SJSA1 (cell line): ENCODE results near the gene CTSW. TPM values are rescaled to one million over a fixed set of nuclear protein-coding genes. Genes with fewer than 3 reads are reported as not detected.

Source experiments
- DNase-seq, 2 experiments: peaks; one replicate each; pipeline ENCODE4 v3.0.0-alpha.2; 2015 to 2020; ENCODE audit warnings: low spot score in 2 of 2, low read depth in 1 of 2
- H3K27ac ChIP-seq: fragments of 250-450 bp; sonication (Bioruptor Pico); 2 replicates; pipeline ENCODE4 v1.5.1; 2020; ENCODE audit warnings: mild to moderate bottlenecking, moderate library complexity
- H3K27me3 ChIP-seq: fragments of 250-450 bp; sonication (Bioruptor Pico); replicated peaks from 2 replicates; pipeline ENCODE4 v1.5.1; 2020; ENCODE audit warnings: mild to moderate bottlenecking, moderate library complexity
- H3K36me3 ChIP-seq: fragments of 250-450 bp; sonication (Bioruptor Pico); 2 replicates; pipeline ENCODE4 v1.5.1; 2020; ENCODE audit warnings: mild to moderate bottlenecking
- H3K4me1 ChIP-seq: fragments of 250-450 bp; sonication (Bioruptor Pico); replicated peaks from 2 replicates; pipeline ENCODE4 v1.6.1; 2021; ENCODE audit warnings: mild to moderate bottlenecking
- H3K4me3 ChIP-seq: fragments of 250-450 bp; sonication (Bioruptor Pico); 2 replicates; pipeline ENCODE4 v1.5.1; 2020; ENCODE audit warnings: mild to moderate bottlenecking
- H3K9me3 ChIP-seq: fragments of 250-450 bp; sonication (Bioruptor Pico); replicated peaks from 2 replicates; pipeline ENCODE4 v1.5.1; 2020; ENCODE audit warnings: mild to moderate bottlenecking
- total RNA-seq: library from RNA; depleted of rRNA; stranded (reverse); fragments of >200 nt; shearing (Covaris generic); gene quantifications from 2 replicates; pipeline ENCODE4 v1.2.3, GENCODE V29; 2014

The CTSW gene
- total RNA-seq, 1 experiment from 2014 or later, result 1.9 TPM

GRCh38 chr11:65903068-65903481, 23.4 kb downstream of the CTSW start:
- H3K4me3 ChIP-seq, result peak overlapping the region; percentile 3; the same call in 1 of the 2 replicates
- no peaks in the 10 kb centered on the region for H3K27me3 ChIP-seq
- peaks cover 58% of the 10 kb centered on the region for H3K4me1 ChIP-seq
- peaks cover 21% of the 10 kb centered on the region for H3K36me3 ChIP-seq
- DNase-seq, result peak; percentile 99 to 100
- no peaks in the 10 kb centered on the region for H3K9me3 ChIP-seq
- peak overlapping the region; percentile 90 for H3K27ac ChIP-seq

GRCh38 chr11:65903715-65904114, 24.1 kb downstream of the CTSW start:
- DNase-seq, result no peak
- peaks cover 15% of the 10 kb centered on the region for H3K36me3 ChIP-seq
- H3K27me3 ChIP-seq, result no peaks in the 10 kb centered on the region
- peak overlapping the region; percentile 90 for H3K27ac ChIP-seq
- H3K9me3 ChIP-seq, result no peaks in the 10 kb centered on the region
- no peak overlapping the region; the same call in 1 of the 2 replicates for H3K4me3 ChIP-seq
- H3K4me1 ChIP-seq, result peaks cover 53% of the 10 kb centered on the region

- no peaks in the 10 kb centered on the region for H3K36me3 ChIP-seq
- no peaks in the 10 kb centered on the region for H3K27me3 ChIP-seq
- H3K9me3 ChIP-seq, result no peaks in the 10 kb centered on the region
- H3K4me3 ChIP-seq, result no peak overlapping the region
- no peak for DNase-seq
- H3K27ac ChIP-seq, result no peak overlapping the region
- H3K4me1 ChIP-seq, result peaks cover 69% of the 10 kb centered on the region
These were observed 27.0 kb downstream of the CTSW start for GRCh38 chr11:65906602-65907001.

- peaks cover 69% of the 10 kb centered on the region for H3K4me1 ChIP-seq
- H3K27me3 ChIP-seq, result no peaks in the 10 kb centered on the region
- no peaks in the 10 kb centered on the region for H3K36me3 ChIP-seq
- no peak overlapping the region for H3K4me3 ChIP-seq
- no peak overlapping the region for H3K27ac ChIP-seq
- no peaks in the 10 kb centered on the region for H3K9me3 ChIP-seq
- DNase-seq, result no peak
These were observed 28.2 kb downstream of the CTSW start for GRCh38 chr11:65907878-65908277.

GRCh38 chr11:65911682-65912568, 32.3 kb downstream of the CTSW start:
- peaks cover 14% of the 10 kb centered on the region for H3K36me3 ChIP-seq
- no peaks in the 10 kb centered on the region for H3K9me3 ChIP-seq
- peak overlapping the region; percentile 93 for H3K27ac ChIP-seq
- H3K4me1 ChIP-seq, result peaks cover 83% of the 10 kb centered on the region
- no peak overlapping the region for H3K4me3 ChIP-seq
- no peaks in the 10 kb centered on the region for H3K27me3 ChIP-seq
- DNase-seq, result peak; percentile 98 to 99

- no peak overlapping the region for H3K4me3 ChIP-seq
- DNase-seq, result peak; percentile 90 to 94
- H3K27ac ChIP-seq, result peak overlapping the region; percentile 93
- no peaks in the 10 kb centered on the region for H3K9me3 ChIP-seq
- H3K27me3 ChIP-seq, result no peaks in the 10 kb centered on the region
- H3K4me1 ChIP-seq, result peaks cover 91% of the 10 kb centered on the region
- peaks cover 23% of the 10 kb centered on the region for H3K36me3 ChIP-seq
These were observed 33.2 kb downstream of the CTSW start for GRCh38 chr11:65912845-65913244.

DNA sequence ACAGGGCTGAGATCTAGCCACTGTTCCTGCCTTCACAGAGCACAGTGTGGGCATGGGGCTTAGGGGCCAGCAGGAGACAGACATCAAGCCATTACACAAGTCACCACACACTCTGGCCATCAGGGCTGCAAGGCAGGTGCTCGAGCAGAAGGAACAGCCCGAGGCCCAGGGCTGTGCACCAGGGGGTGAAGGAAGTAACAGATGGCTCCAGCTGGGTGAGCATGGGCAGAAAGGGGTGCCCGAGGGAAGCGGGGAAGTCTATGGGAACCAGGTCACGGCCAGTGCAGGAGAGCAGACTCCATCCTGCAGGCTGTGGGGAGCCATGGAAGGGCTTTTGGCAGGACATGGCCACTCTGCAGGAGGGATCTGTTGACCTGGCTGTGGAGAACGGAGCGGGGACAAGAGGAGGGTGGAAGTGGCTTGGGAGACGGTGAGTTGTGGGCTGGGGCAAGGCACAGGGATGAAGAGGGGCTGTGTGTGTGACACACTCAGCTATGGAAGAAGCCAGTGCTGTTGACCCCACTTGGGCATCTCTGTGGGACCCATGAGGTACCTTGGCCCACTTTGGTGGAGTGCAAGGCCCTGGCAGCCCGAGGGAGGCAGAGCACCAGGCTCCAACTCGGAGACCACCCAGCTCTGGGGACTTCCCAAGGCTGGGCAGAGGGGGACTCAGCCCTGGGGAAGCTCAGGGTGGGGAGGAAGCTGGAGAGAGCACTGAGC, 35.6 kb downstream of the CTSW start:
- H3K4me3 ChIP-seq, result no peak overlapping the region
- H3K4me1 ChIP-seq, result peaks cover 89% of the 10 kb centered on the region

DNA sequence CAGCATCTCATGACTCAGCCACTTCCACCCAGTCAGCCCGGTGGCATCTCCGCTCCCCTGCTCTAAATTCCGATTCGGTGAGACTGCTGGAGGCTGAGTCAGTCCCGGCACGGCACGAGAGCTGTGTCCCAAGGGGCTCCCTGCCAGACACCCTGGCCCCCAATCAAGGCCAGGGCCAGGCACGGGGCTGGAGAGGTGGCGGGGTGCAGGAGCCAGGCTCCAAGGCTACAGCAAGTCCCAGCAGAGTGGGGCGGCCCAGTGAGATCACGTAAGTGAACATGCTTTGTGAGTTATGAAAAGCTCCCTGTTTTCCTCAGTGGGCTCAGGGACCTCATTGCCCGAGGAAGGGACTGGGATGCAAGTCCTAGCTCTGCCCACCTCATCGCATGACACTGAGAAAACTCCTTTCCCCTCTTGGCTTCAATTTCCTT, 36.2 kb downstream of the CTSW start:
- H3K9me3 ChIP-seq, result peaks cover 5% of the 10 kb centered on the region; the same call in 1 of the 2 replicates
- H3K36me3 ChIP-seq, result peaks cover 48% of the 10 kb centered on the region
- peaks cover 89% of the 10 kb centered on the region for H3K4me1 ChIP-seq
- peak; percentile 100 for DNase-seq
- H3K4me3 ChIP-seq, result peak overlapping the region; percentile 22
- H3K27ac ChIP-seq, result peak overlapping the region; percentile 93
- H3K27me3 ChIP-seq, result no peaks in the 10 kb centered on the region

More for the DNA sequence above, 35.6 kb downstream of the CTSW start:
- Histone ChIP-seq H3K27ac (peak overlapping the region; percentile 93), H3K27me3 (no peaks in the 10 kb centered on the region), H3K9me3 (peaks cover 5% of the 10 kb centered on the region; the same call in 1 of the 2 replicates), H3K36me3 (peaks cover 42% of the 10 kb centered on the region)
- no peak for DNase-seq

GRCh38 chr11:65916391-65916790, 36.8 kb downstream of the CTSW start:
- Histone ChIP-seq H3K4me1 (peaks cover 85% of the 10 kb centered on the region), H3K4me3 (peak overlapping the region; percentile 22), H3K27ac (peak overlapping the region; percentile 93), H3K27me3 (no peaks in the 10 kb centered on the region), H3K9me3 (peaks cover 5% of the 10 kb centered on the region; the same call in 1 of the 2 replicates), H3K36me3 (peaks cover 54% of the 10 kb centered on the region)
- DNase-seq, result no peak

DNA sequence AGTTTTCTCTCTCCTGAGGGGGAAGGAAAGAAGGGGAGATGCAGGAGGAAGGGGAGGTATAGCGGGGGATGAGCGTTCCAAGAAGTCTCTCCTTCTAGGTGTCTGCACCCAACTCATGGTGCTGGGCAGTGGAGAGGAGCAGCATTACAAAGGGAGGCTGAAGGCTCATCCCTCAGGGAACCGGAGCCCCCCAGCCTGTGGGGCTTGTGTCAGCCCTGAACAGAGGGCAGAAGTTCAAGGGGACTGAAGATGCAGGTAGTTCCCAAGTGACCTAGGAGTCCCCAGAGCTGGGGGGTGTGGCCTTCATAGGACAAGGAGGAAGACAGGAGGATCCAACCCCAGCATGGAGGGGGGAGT, 37.4 kb downstream of the CTSW start:
- H3K27ac ChIP-seq, result peak overlapping the region; percentile 93
- no peak for DNase-seq
- peaks cover 78% of the 10 kb centered on the region for H3K4me1 ChIP-seq
- H3K27me3 ChIP-seq, result no peaks in the 10 kb centered on the region
- H3K4me3 ChIP-seq, result peak overlapping the region; percentile 94; the same call in 1 of the 2 replicates
- peaks cover 60% of the 10 kb centered on the region for H3K36me3 ChIP-seq
- H3K9me3 ChIP-seq, result peaks cover 5% of the 10 kb centered on the region; the same call in 1 of the 2 replicates

DNA sequence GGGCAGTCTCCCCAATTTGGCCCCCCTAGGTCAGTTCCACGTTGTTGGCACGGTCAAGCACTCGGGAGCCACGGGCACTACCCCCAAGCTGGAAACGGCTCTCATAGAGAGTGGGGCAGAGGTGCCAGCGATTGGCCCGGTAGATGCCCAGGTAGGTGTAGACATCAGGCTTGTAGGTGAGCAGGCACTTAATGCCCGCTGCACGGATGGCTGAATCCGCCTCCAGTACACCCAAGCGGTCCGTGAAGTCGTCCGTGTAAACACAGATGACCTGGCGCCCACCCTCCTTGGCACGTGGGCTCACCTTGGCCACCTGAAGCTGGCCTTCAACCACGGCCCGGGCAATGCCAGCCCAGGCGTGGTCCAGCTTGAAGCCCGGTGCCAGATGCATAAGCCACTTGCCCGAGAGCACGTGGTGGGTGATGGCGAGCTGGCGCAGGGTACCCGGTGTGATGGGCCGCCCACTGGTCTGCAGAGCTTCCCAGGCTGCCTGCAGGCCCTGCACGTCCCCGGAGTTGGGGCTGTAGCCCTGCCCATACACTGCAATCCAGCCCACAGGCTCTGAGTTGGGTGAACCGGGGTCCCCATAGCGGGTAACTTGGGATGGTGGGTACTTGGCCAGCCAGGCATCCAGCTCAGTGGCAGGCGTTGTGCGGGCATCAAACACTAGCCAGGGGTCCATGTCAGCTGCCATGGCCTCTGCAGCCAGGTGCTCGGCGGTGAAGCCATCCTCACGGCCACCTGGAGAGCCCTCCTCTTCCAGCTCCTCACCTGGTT, 38.0 kb downstream of the CTSW start:
- H3K4me1 ChIP-seq, result peaks cover 72% of the 10 kb centered on the region
- H3K4me3 ChIP-seq, result peak overlapping the region; percentile 94
- no peaks in the 10 kb centered on the region for H3K27me3 ChIP-seq
- peak overlapping the region; percentile 93 for H3K27ac ChIP-seq
- H3K36me3 ChIP-seq, result peaks cover 66% of the 10 kb centered on the region
- no peak for DNase-seq
- peaks cover 5% of the 10 kb centered on the region; the same call in 1 of the 2 replicates for H3K9me3 ChIP-seq

DNA sequence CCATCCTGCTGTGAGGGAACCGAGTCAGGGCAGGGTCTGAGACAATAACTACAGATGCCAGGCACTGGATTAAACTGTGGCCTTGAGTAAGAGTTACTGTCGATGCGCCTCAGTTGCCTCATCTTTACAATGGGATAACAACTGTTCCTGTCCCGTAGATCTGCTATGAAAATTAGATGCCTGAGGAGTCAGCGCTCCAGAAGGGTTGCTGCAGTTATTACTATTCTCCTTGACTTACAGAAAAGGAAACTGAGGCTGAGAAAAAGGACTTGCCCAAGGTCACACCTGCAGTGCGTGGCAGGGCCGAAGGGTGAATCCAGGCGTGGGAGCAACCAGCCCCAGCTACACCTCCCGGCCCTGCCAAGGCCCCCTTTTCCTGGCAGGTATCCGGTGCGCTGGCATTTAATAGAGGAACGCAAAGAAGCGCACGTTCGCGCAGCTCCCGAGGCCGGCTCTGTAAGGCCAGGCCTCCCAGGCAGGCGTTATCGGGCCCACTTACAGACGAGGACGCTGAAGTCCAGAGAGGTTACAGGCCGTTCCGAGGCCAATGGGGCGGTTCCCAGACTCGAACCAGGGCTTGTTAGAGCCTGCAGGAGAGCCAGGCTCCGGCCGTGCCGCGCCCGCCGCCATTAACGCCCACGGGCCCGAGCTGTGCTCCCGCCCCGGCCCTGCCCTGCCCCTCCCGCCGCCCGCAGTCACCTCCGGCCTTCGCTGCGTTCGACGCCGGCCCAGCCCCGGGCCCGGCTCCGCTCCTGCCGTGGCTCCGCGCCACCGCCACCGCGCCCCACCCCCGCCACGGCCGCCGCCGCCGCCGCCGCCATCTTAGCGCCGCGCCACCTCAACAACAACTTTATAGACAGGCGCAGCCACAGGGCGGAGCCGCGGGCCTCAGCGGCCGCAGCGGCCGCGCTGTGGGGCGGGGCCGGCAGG, 38.8 kb downstream of the CTSW start, which contains the start of gene C11orf68:
Gene C11orf68, minus strand, starts transcription at position 852 of the 930 bp plus-strand sequence. Its CDS starts 31 bp downstream, at position 821.
- Histone ChIP-seq H3K9me3 (peaks cover 5% of the 10 kb centered on the region; the same call in 1 of the 2 replicates), H3K36me3 (peaks cover 74% of the 10 kb centered on the region), H3K27ac (peak within 1 kb of the TSS; percentile 93), H3K27me3 (no peaks in the 10 kb centered on the region), H3K4me3 (peak within 1 kb of the TSS; percentile 94), H3K4me1 (peaks cover 64% of the 10 kb centered on the region)
- peak in 1 of 2 experiments; percentile 64 for DNase-seq
